HG03571 (cell line): ENCODE measurements around the gene USP17L22.
"Not testable (repeated sequence)": the region's sequence is repeated elsewhere in the genome, so short reads cannot be mapped to it uniquely, and the experiment has no call there.

Source experiments
- ATAC-seq: cut with Tn5 transposase; IDR thresholded peaks from one replicate; pipeline ENCODE4 v1.9.1; 2021; ENCODE audit not compliant: unreplicated experiment

Gene USP17L22

GRCh38 chr4:9267319-9267718, at the start of gene USP17L22:
Gene USP17L22 (plus strand): TSS chr4:9267619. CDS start chr4:9267619, 0 bp downstream.
- ATAC-seq, result not testable (repeated sequence)

- not testable (repeated sequence) for ATAC-seq
Observed at GRCh38 chr4:9219852-9220251, 47.6 kb upstream of the USP17L22 start, which contains the start of gene USP17L12. Gene USP17L12 (plus strand): TSS chr4:9220152. CDS start chr4:9220152, 0 bp downstream.

GRCh38 chr4:9224596-9224995, 42.8 kb upstream of the USP17L22 start, which contains the start of gene USP17L13:
Gene USP17L13 (plus strand): TSS chr4:9224896. CDS start chr4:9224896, 0 bp downstream.
- not testable (repeated sequence) for ATAC-seq

DNA sequence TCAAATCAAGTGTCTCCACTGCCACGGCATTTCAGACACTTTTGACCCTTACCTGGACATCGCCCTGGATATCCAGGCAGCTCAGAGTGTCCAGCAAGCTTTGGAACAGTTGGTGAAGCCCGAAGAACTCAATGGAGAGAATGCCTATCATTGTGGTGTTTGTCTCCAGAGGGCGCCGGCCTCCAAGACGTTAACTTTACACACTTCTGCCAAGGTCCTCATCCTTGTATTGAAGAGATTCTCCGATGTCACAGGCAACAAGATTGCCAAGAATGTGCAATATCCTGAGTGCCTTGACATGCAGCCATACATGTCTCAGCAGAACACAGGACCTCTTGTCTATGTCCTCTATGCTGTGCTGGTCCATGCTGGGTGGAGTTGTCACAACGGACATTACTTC, 37.2 kb upstream of the USP17L22 start:
- ATAC-seq, result not testable (repeated sequence)

DNA sequence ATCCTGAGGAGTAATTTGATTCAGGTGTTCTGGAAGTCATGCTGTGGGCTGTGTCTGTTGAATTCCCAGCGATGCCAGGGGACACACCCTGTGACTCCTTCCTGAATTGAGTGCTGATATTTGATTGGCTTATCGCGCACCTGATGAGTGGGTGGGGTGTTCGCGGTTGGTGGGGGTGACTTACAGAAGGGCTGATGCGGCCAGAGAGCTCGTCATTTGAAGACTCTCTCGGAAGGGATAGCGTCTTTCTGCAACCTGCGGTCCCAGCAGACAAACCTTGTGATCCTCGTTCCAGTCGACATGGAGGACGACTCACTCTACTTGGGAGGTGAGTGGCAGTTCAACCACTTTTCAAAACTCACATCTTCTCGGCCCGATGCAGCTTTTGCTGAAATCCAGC, 33.3 kb upstream of the USP17L22 start, which contains the start of gene USP17L15:
Gene USP17L15, plus strand, starts transcription at position 301 of the 400 bp plus-strand sequence. Its CDS starts 0 bp downstream, at position 301.
- not testable (repeated sequence) for ATAC-seq

GRCh38 chr4:9238461-9238860, 29.0 kb upstream of the USP17L22 start:
- not testable (repeated sequence) for ATAC-seq

- ATAC-seq, result not testable (repeated sequence)
Observed at GRCh38 chr4:9243579-9243978, 23.8 kb upstream of the USP17L22 start, which contains the start of gene USP17L17. Gene USP17L17 (plus strand): TSS chr4:9243879. CDS start chr4:9243879, 0 bp downstream.

- ATAC-seq, result not testable (repeated sequence)
Observed at GRCh38 chr4:9247953-9248680, 19.3 kb upstream of the USP17L22 start, which contains the start of gene USP17L18. Gene USP17L18 (plus strand): TSS chr4:9248630. CDS start chr4:9248630, 0 bp downstream.

GRCh38 chr4:9253078-9253477, 14.3 kb upstream of the USP17L22 start, which contains the start of gene USP17L19:
Gene USP17L19 (plus strand): TSS chr4:9253378. CDS start chr4:9253378, 0 bp downstream.
- ATAC-seq, result not testable (repeated sequence)

DNA sequence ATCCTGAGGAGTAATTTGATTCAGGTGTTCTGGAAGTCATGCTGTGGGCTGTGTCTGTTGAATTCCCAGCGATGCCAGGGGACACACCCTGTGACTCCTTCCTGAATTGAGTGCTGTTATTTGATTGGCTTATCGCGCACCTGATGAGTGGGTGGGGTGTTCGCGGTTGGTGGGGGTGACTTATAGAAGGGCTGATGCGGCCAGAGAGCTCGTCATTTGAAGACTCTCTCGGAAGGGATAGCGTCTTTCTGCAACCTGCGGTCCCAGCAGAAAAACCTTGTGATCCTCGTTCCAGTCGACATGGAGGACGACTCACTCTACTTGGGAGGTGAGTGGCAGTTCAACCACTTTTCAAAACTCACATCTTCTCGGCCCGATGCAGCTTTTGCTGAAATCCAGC, 9.6 kb upstream of the USP17L22 start, which contains the start of gene USP17L20:
Gene USP17L20, plus strand, starts transcription at position 301 of the 400 bp plus-strand sequence. Its CDS starts 0 bp downstream, at position 301.
- ATAC-seq, result not testable (repeated sequence)

- ATAC-seq, result not testable (repeated sequence)
Observed at GRCh38 chr4:9262572-9262971, 4.8 kb upstream of the USP17L22 start, which contains the start of gene USP17L21. Gene USP17L21 (plus strand): TSS chr4:9262872. CDS start chr4:9262872, 0 bp downstream.

DNA sequence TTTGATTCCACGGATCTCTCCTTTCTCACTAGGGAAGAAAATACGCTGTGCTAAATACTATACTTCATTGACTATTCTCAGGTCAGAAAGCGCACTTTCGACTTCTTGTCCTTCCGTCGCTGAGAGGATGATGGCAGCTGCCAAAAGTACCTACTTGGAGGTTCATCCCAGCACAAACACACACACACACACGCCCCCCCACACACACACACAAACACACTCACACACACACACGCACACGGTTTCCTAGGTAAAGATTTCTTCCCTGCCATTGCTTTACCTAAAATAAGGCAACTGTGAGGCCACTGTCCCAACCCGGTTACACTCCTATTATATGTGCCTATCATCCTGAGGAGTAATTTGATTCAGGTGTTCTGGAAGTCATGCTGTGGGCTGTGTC, 4.3 kb downstream of the USP17L22 start:
- ATAC-seq, result not testable (repeated sequence)
